Measurements from ENCODE around the gene UCN.

Gene UCN

DNA sequence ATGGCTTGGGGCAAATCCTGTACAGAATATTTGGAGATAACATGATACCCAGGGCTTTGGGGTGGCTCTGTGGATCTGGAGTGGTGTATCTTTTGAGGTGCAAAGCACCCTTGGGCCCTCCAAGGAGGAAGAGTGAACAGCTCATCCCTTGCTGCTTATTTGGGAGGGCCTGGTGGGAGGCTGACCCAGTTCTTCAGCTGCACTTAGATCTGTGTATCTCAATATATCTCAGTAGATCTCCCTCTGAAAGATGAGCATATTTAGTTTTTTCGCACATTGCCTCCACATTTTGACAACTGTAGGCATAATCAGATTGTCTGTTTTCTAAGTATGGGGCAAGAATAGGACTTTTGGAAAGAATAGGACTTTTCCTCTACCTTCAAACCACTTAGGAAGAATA lies 23.2 kb downstream of the UCN start:
- TF ChIP-seq CTCF (IDR thresholded peaks at IDR 0.05; ENCODE audit: low read depth, low read length) (no peak), EZH2phosphoT487 (IDR thresholded peaks at IDR 0.05; ENCODE audit: low read depth) (no peak)
- Histone ChIP-seq H3K36me3 (replicated peaks; ENCODE audit: low read depth, low read length) (no peaks in the 10 kb centered on the region), H4K20me1 (ENCODE audit: insufficient read depth, low read length) (no peaks in the 10 kb centered on the region), H3K9me3 (ENCODE audit: insufficient read depth, low read length) (no peaks in the 10 kb centered on the region), H3K4me1 (ENCODE audit: low read length) (peaks cover 5% of the 10 kb centered on the region), H3K79me2 (ENCODE audit: low read length) (no peaks in the 10 kb centered on the region), H3K9ac (ENCODE audit: low read length) (no peak overlapping the region), H2AFZ (ENCODE audit: low read depth, low read length) (no peak overlapping the region), H3K27ac (ENCODE audit: low read length) (no peak overlapping the region), H3K27me3 (ENCODE audit: low read depth, low read length) (peaks cover 20% of the 10 kb centered on the region; the same call in 1 of the 2 replicates), H3K4me3 (ENCODE audit: low read length) (no peak overlapping the region), H3K4me2 (ENCODE audit: low read length) (no peak overlapping the region)

GRCh38 chr2:27282892-27283291 lies 25.4 kb downstream of the UCN start:
- Histone ChIP-seq H3K27ac (ENCODE audit: low read length) (no peak overlapping the region), H2AFZ (ENCODE audit: low read depth, low read length) (no peak overlapping the region), H4K20me1 (ENCODE audit: insufficient read depth, low read length) (no peaks in the 10 kb centered on the region), H3K9me3 (ENCODE audit: insufficient read depth, low read length) (no peaks in the 10 kb centered on the region), H3K4me1 (ENCODE audit: low read length) (peaks cover 9% of the 10 kb centered on the region), H3K4me3 (ENCODE audit: low read length) (no peak overlapping the region), H3K79me2 (ENCODE audit: low read length) (no peaks in the 10 kb centered on the region), H3K4me2 (ENCODE audit: low read length) (no peak overlapping the region), H3K27me3 (ENCODE audit: low read depth, low read length) (0 out of 2 replicates have a peak, but pooled peaks cover 13% of the 10 kb centered on the region), H3K36me3 (replicated peaks; ENCODE audit: low read depth, low read length) (no peaks in the 10 kb centered on the region), H3K9ac (ENCODE audit: low read length) (no peak overlapping the region)
- TF ChIP-seq EZH2phosphoT487 (IDR thresholded peaks at IDR 0.05; ENCODE audit: low read depth) (no peak), CTCF (IDR thresholded peaks at IDR 0.05; ENCODE audit: low read depth, low read length) (no peak)

GRCh38 chr2:27281855-27282559 lies 26.2 kb downstream of the UCN start, which contains the start of gene TRIM54:
TSS of gene TRIM54 (plus strand) at chr2:27282429. CDS start at chr2:27282732, 303 bp downstream.
- Histone ChIP-seq H3K4me1 (ENCODE audit: low read length) (peaks cover 9% of the 10 kb centered on the region), H3K79me2 (ENCODE audit: low read length) (no peaks in the 10 kb centered on the region), H2AFZ (ENCODE audit: low read depth, low read length) (no peak within 1 kb of the TSS), H3K9me3 (ENCODE audit: insufficient read depth, low read length) (no peaks in the 10 kb centered on the region), H3K4me3 (ENCODE audit: low read length) (no peak within 1 kb of the TSS), H4K20me1 (ENCODE audit: insufficient read depth, low read length) (no peaks in the 10 kb centered on the region), H3K4me2 (ENCODE audit: low read length) (no peak within 1 kb of the TSS), H3K36me3 (replicated peaks; ENCODE audit: low read depth, low read length) (no peaks in the 10 kb centered on the region), H3K27ac (ENCODE audit: low read length) (no peak within 1 kb of the TSS), H3K27me3 (ENCODE audit: low read depth, low read length) (0 out of 2 replicates have a peak, but pooled peaks cover 10% of the 10 kb centered on the region), H3K9ac (ENCODE audit: low read length) (no peak within 1 kb of the TSS)
- TF ChIP-seq CTCF (IDR thresholded peaks at IDR 0.05; ENCODE audit: low read depth, low read length) (no peak), EZH2phosphoT487 (IDR thresholded peaks at IDR 0.05; ENCODE audit: low read depth) (no peak)

GRCh38 chr2:27281442-27281841 lies 26.8 kb downstream of the UCN start:
- H4K20me1 ChIP-seq (ENCODE audit: insufficient read depth, low read length), result no peaks in the 10 kb centered on the region
- no peak overlapping the region for H2AFZ ChIP-seq (ENCODE audit: low read depth, low read length)
- H3K9ac ChIP-seq (ENCODE audit: low read length), result no peak overlapping the region
- peaks cover 9% of the 10 kb centered on the region for H3K4me1 ChIP-seq (ENCODE audit: low read length)
- no peaks in the 10 kb centered on the region for H3K9me3 ChIP-seq (ENCODE audit: insufficient read depth, low read length)
- no peak overlapping the region for H3K4me2 ChIP-seq (ENCODE audit: low read length)
- H3K79me2 ChIP-seq (ENCODE audit: low read length), result no peaks in the 10 kb centered on the region
- peaks cover 9% of the 10 kb centered on the region; the same call in 1 of the 2 replicates for H3K27me3 ChIP-seq (ENCODE audit: low read depth, low read length)
- H3K36me3 ChIP-seq (replicated peaks; ENCODE audit: low read depth, low read length), result no peaks in the 10 kb centered on the region
- TF ChIP-seq CTCF (IDR thresholded peaks at IDR 0.05; ENCODE audit: low read depth, low read length) (no peak), EZH2phosphoT487 (IDR thresholded peaks at IDR 0.05; ENCODE audit: low read depth) (no peak)
- no peak overlapping the region for H3K27ac ChIP-seq (ENCODE audit: low read length)
- H3K4me3 ChIP-seq (ENCODE audit: low read length), result no peak overlapping the region
